ENCODE results near the gene LYPD4. TPM values are rescaled to one million over a fixed set of nuclear protein-coding genes. Genes with fewer than 3 reads are reported as not detected.

Gene LYPD4, protein sequence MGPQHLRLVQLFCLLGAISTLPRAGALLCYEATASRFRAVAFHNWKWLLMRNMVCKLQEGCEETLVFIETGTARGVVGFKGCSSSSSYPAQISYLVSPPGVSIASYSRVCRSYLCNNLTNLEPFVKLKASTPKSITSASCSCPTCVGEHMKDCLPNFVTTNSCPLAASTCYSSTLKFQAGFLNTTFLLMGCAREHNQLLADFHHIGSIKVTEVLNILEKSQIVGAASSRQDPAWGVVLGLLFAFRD
- not detected for total RNA-seq

DNA sequence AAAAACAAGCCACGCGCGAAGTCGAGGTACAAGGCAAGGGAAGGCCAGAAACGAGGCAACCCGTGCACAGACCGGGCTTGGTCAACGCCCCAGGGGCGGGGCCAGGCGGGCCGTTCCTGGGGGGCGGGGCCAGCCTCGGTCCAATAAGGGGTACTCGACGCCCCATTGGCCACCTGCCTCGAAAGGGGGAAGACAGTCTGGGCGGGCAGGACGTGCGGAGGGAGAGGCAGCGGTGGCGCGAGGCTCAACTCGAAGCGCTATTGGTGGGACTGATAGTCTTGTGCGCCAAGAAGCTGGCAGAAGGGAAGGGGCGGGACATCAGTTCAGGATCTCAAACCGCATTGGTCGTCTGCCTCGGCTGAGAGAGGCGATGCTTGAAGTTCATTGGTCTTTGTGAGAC, at the start of gene LYPD4:
LYPD4 (minus strand) TSS at position 83 of the 400 bp plus-strand sequence. CDS start 5,398 bp downstream, outside the sequence.
- no peaks in the 10 kb centered on the region for H3K27me3 Mint-ChIP-seq (ENCODE audit: low read depth)
- no peak for DNase-seq
- H3K4me1 Mint-ChIP-seq (ENCODE audit: low read depth), result no peaks in the 10 kb centered on the region
- H3K36me3 Mint-ChIP-seq (ENCODE audit: insufficient read depth in 2 of 2), result no peaks in the 10 kb centered on the region
- no peak for ATAC-seq (replicated peaks in 1 of 2)
- no peaks in the 10 kb centered on the region for H3K9me3 Mint-ChIP-seq
- H3K27ac Mint-ChIP-seq, result no peak within 1 kb of the TSS
- no peak within 1 kb of the TSS for H3K4me3 Mint-ChIP-seq

DNA sequence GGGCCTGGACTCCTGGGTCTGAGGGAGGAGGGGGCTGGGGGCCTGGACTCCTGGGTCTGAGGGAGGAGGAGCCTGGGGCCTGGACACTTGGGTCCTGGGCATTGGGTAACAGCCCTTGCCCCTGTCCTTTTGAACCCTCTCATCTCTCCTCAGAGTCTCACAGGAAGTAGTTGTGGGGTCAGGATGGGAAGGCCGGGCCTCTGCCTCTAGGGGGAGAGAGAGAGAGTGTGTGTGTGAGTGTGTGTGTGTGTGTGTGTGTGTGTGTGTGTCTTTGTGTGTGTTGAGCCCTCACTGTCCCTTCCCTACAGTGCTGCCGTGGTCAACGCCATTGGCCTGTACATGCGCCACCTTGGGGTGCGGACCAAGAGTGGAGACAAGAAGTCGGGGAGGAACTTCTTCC, 49.4 kb upstream of the LYPD4 start:
- peaks cover 13 to 33% of the 10 kb centered on the region in 2 donors for H3K36me3 Mint-ChIP-seq (ENCODE audit: insufficient read depth in 2 of 2)
- peak overlapping the region; percentile 90 for H3K27ac Mint-ChIP-seq
- H3K4me3 Mint-ChIP-seq, result peak overlapping the region in 1 of 2 donors; percentile 4
- H3K27me3 Mint-ChIP-seq (ENCODE audit: low read depth), result no peaks in the 10 kb centered on the region
- peaks cover 40% of the 10 kb centered on the region for H3K4me1 Mint-ChIP-seq (ENCODE audit: low read depth)
- no peaks in the 10 kb centered on the region for H3K9me3 Mint-ChIP-seq
- ATAC-seq (replicated peaks in 1 of 2) (peak; percentile 33 to 53), DNase-seq (no peak)

DNA sequence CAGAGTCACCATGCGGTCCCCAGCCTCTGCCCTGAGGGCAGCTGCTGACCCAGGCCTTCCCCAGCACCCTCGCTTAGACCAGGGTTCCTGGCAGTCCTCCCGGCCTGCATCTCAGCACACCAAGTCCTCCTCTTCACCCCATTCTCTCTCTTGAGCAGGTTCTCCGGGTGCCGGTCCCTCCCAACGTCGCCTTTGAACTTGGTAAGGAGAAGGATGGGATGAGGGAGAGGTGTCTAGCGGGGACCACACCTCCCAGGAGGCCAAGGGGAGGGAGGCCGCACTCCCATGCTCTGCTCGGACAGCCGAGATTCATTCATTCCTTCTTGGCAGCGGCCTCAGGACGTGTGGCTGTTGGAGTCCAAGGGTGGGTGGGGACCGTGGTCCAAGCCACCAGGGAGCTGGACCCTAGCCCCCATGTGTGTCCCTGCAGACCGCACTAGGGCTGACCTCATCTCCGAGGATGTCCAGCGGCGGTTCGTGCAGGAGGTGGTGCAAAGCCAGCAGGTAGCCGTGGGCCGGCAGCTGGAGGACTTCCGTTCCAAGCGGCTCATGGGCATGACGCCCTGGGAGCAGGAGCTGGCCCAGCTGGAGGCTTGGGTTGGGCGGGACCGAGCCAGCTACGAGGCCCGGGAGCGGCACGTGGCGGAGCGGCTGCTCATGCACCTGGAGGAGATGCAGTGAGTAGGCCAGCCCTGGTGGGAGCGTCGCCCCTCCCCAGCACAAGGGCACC, 47.9 kb upstream of the LYPD4 start:
- Mint-ChIP-seq H3K4me3 (no peak overlapping the region), H3K27me3 (ENCODE audit: low read depth) (no peaks in the 10 kb centered on the region), H3K27ac (no peak overlapping the region), H3K9me3 (no peaks in the 10 kb centered on the region), H3K4me1 (ENCODE audit: low read depth) (peaks cover 53% of the 10 kb centered on the region), H3K36me3 (ENCODE audit: insufficient read depth in 2 of 2) (peaks cover 15 to 29% of the 10 kb centered on the region in 2 donors)
- DNase-seq (no peak), ATAC-seq (replicated peaks in 1 of 2) (no peak)

DNA sequence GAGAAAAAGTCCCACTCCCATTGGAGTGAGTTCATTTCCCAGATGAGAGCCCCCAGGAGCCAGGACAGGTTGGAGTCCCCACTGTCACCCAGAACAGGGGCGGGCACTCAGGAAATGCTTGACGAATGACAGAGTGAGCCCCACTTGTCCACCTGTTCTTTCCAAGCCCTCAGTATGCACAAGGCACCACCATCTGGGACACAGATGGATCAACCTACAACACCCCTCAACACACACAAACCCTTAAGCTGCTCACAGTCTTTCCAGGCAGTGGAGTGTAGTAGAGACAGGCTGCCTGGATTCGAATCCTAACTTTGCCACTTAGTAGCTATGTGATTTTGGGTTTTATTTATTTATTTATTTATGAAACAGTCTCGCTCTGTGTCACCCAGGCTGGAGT, 46.5 kb upstream of the LYPD4 start:
- H3K36me3 Mint-ChIP-seq (ENCODE audit: insufficient read depth in 2 of 2), result peaks cover 13 to 29% of the 10 kb centered on the region in 2 donors
- ATAC-seq (replicated peaks in 1 of 2) (no peak), DNase-seq (no peak)
- no peaks in the 10 kb centered on the region for H3K9me3 Mint-ChIP-seq
- peaks cover 65% of the 10 kb centered on the region for H3K4me1 Mint-ChIP-seq (ENCODE audit: low read depth)
- H3K4me3 Mint-ChIP-seq, result no peak overlapping the region
- H3K27ac Mint-ChIP-seq, result no peak overlapping the region
- H3K27me3 Mint-ChIP-seq (ENCODE audit: low read depth), result no peaks in the 10 kb centered on the region

DNA sequence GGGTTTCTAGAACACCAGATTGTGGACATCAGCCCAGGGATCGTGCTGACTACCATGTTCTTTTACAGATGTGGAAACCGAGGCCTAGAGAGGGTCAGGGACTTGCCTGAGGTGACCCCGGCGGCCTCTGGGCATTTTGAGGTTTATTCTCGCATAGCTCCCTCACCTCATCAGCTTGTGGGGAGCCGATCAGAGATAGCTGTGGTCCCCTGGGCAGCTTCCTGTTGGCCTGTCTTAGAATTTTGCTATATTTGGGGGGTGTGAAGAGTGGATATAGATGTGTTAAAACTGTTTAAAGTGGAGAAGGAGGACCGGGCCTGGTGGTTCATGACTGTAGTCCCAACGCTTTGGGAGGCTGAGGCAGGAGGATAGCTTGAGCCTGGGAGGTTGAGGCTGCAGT, 45.4 kb upstream of the LYPD4 start:
- H3K27ac Mint-ChIP-seq, result peak overlapping the region; percentile 90
- H3K27me3 Mint-ChIP-seq (ENCODE audit: low read depth), result no peaks in the 10 kb centered on the region
- H3K36me3 Mint-ChIP-seq (ENCODE audit: insufficient read depth in 2 of 2), result peaks cover 10 to 29% of the 10 kb centered on the region in 2 donors
- no peak for DNase-seq
- peak overlapping the region in 1 of 2 donors; percentile 16 for H3K4me3 Mint-ChIP-seq
- no peak for ATAC-seq (replicated peaks in 1 of 2)
- H3K4me1 Mint-ChIP-seq (ENCODE audit: low read depth), result peaks cover 67% of the 10 kb centered on the region
- no peaks in the 10 kb centered on the region for H3K9me3 Mint-ChIP-seq

DNA sequence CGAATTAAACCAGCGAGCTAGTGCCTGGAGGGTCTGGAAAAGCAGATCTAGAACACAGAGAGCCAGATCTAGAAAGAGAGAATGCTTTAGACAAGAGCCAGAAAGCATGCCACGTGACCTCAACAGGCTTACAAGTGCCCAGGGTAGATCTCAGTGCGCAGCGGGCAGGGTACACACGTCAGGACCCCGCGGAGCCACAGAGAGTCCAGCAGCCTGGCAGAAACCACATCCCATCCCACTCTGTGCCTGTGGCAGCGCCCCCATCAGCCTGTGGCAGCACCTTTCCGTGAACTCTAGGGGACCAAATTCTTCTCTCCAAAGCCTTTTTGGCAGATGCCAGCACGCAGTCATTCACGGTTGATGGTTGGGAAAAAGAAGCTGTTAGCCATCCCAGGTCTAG, 44.4 kb upstream of the LYPD4 start:
- H3K27me3 Mint-ChIP-seq (ENCODE audit: low read depth), result no peaks in the 10 kb centered on the region
- ATAC-seq (replicated peaks in 1 of 2) (no peak), DNase-seq (no peak)
- peak overlapping the region; percentile 51 to 95 for H3K4me3 Mint-ChIP-seq
- peaks cover 70% of the 10 kb centered on the region for H3K4me1 Mint-ChIP-seq (ENCODE audit: low read depth)
- no peaks in the 10 kb centered on the region for H3K9me3 Mint-ChIP-seq
- peaks cover 9 to 30% of the 10 kb centered on the region in 2 donors for H3K36me3 Mint-ChIP-seq (ENCODE audit: insufficient read depth in 2 of 2)
- H3K27ac Mint-ChIP-seq, result peak overlapping the region; percentile 47

DNA sequence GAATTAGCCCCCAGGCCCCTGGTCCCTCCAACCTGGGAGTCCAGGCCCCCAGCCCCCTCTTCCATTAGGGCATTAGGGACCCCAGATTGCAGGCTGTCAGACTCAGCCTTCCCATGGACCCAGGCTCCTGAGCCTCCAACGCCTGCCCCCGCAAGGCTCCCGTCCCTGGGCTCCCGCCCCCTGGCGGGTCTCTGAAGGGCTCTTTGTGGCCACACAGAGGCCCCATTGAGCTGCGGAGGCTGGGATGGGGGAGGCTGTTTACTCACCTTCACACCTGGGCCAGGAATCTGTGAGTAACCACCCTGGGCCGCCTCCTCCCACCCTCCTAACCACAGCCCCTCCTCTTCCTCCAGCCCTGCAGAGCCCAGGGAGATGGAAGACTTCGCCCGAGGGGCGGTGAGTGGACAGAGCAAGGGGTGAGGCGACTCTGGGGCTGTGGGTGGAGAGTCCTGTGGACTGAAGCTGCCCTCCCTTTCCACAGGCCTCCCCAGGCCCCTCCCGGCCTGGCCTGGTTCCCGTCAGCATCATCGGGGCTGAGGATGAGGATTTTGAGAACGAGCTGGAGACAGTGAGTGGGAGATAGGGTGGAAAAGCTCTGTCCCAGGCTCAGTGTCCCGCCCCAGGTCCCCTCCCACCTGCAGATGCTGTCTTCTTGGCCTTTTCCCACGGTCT, 43.4 kb upstream of the LYPD4 start:
- H3K4me1 Mint-ChIP-seq (ENCODE audit: low read depth), result peaks cover 67% of the 10 kb centered on the region
- DNase-seq (peak; percentile 90 to 92), ATAC-seq (replicated peaks in 1 of 2) (peak; percentile 66 to 67)
- no peaks in the 10 kb centered on the region for H3K9me3 Mint-ChIP-seq
- H3K27me3 Mint-ChIP-seq (ENCODE audit: low read depth), result no peaks in the 10 kb centered on the region
- H3K36me3 Mint-ChIP-seq (ENCODE audit: insufficient read depth in 2 of 2), result peaks cover 8 to 33% of the 10 kb centered on the region in 2 donors
- peak overlapping the region; percentile 93 for H3K27ac Mint-ChIP-seq
- H3K4me3 Mint-ChIP-seq, result peak overlapping the region; percentile 68 to 95

DNA sequence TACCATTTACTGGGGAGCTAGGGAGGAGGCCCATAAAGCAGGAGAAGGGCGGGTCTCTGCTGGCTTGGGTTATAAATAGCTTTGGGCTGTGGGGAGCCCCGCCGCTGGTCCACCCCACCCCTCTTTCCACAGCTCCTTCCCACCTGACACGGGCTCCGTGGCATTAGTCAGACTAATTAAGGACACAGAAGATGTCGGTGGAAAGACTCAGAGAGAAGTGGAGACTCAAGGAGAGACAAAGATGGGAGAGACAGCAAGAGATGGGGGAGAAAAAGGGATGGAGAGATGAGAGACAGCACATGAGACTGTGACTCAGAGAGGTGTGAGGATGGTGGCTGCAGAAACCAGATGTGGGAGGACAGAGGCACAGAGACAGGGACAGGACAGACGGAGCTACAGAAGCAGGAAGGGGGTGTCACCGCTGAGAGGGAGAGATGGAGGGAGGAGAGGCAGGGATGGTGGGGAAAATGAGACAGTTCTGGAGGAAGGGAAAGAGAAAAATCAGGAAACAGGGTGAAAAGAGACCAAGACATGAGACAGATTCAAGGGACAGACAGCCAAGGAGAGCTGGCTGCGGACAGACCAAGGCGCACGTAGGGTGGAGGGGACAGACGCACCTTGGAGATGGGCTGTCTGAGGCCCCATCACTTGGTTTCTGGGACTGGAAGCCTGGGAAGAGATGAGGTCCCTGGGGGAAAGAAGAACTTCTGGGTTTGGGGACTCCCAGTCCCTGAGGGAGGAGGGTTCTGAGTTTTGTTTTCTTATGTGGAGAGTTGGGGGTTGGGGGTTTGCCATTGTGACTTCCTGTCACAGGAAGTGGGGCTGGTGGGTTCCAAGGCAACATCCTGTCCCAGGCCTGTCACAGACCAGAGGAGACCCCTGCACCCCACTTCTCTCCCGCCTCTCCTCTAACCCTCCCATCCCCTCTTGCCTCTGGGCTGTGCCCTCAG, 42.6 kb upstream of the LYPD4 start:
- no peaks in the 10 kb centered on the region for H3K27me3 Mint-ChIP-seq (ENCODE audit: low read depth)
- ATAC-seq (replicated peaks in 1 of 2), result peak; percentile 39 to 40
- H3K36me3 Mint-ChIP-seq (ENCODE audit: insufficient read depth in 2 of 2), result peaks cover 14 to 37% of the 10 kb centered on the region in 2 donors
- no peaks in the 10 kb centered on the region for H3K9me3 Mint-ChIP-seq
- peak overlapping the region; percentile 68 to 95 for H3K4me3 Mint-ChIP-seq
- peak; percentile 67 to 81 for DNase-seq
- peaks cover 72% of the 10 kb centered on the region for H3K4me1 Mint-ChIP-seq (ENCODE audit: low read depth)
- peak overlapping the region; percentile 17 for H3K27ac Mint-ChIP-seq

DNA sequence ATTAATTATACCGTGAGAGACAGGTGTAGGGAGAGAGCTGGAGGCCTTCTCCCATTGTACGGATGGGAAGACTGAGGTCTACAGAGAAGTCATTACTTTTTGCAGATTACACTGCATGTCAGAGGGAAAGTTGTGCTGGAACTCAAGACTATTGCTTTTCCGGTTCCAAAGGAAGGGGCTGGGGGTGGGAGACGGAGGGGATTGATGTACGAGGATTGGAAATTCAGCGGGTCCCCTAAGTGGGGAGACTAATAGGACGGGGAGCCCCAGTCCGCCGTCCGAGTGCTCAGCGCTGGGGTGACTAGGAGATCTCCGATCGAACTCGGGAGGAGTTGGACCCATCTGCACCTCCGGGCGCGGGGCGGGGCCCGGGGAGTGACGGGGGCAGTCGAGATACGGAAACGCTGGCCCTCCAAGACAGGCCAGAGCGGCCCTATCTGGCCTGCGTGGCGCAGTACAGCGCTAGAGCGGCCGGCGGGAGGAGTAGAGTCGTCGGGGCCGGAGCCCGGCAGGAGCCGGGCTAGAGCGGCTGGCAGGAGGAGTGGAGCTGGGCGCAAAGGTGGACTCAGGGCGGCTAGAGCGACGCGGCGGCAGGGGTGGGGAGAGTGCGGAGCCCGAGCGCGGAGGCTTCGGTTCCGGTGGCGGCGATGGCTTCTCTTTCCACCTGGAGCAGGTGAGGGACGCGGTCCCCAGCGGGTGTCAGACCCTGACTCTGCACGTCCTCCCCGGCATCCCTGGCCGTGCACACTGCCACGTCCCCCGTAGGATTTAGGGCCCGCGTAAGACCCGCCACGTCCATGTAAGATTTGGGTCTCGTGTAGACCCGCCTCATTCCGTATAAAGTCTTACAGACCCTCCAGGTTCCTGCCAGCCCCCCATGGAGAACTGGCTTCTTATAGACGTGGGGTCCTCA, 39.6 kb upstream of the LYPD4 start:
- Mint-ChIP-seq H3K4me3 (peak overlapping the region; percentile 68 to 95), H3K27me3 (ENCODE audit: low read depth) (no peaks in the 10 kb centered on the region), H3K9me3 (no peaks in the 10 kb centered on the region), H3K36me3 (ENCODE audit: insufficient read depth in 2 of 2) (peaks cover 12 to 26% of the 10 kb centered on the region in 2 donors), H3K4me1 (ENCODE audit: low read depth) (peaks cover 55% of the 10 kb centered on the region), H3K27ac (peak overlapping the region; percentile 95)
- ATAC-seq (replicated peaks in 1 of 2) (peak; percentile 83), DNase-seq (peak; percentile 95 to 96)

DNA sequence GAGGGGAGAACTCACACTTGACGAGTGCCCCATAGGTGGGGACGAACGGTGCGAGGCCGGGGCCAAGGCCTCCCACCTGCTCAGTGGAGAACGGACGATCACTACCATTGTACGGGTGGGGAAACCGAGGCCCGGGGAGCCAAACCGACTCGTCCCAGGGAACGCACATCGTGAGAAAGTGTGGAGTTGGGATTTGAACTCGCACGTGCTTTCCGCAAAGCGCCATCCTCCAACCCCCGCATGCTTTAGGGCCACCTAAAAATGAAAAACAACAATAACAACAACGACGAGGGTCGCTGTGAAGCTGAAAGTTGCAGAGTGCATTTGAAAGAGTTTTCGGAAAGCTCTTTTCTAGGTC, 39.0 kb upstream of the LYPD4 start:
- Mint-ChIP-seq H3K9me3 (no peaks in the 10 kb centered on the region), H3K4me1 (ENCODE audit: low read depth) (peaks cover 50% of the 10 kb centered on the region), H3K27me3 (ENCODE audit: low read depth) (no peaks in the 10 kb centered on the region), H3K36me3 (ENCODE audit: insufficient read depth in 2 of 2) (peaks cover 9 to 22% of the 10 kb centered on the region in 2 donors), H3K4me3 (peak overlapping the region; percentile 68 to 95), H3K27ac (peak overlapping the region; percentile 95)
- ATAC-seq (replicated peaks in 1 of 2), result no peak
- peak in 1 of 2 donors; percentile 20 for DNase-seq

DNA sequence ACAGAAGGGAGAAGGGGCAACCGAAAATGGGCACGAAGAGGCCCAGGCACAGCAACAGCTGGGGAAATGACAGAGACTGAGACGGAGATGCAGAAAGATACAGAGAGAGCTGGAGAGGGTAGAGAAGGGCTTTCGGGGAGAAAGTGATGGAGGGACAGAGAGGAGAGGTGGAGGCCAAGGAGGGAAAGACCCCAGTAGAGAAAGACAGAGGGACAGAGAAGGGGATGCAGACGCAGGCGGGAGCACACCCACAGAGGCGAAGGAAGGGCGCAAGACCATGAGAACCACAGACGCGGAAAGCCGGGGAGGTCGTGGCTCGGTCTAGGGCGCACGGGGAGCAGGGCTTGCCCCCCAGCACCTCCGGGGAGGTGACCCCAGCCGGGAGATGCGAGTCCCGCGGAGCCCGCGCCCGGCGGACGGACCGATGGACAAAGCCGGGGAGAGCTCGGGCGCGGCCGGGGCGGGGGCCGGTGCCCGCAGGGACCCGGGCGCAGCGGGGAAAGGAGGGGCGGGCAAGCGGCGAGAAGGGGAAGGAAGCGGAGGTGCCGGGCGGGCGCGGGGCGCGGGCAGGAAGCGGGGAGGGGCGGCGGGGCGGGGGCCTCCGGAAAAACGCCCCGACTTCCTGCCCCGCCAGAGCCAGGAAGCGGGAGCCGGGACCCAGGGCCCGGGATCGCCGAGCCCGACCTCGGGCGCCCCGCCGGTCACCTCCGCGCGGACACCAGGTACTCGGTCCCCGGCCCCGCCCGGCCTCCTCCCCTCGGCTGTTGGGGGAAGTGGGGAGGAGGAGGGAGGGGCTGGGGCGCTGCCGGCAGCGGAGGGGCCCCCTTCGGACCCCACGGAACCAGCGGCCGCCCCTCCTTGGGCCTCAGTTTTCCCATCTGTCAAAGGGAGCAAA, 38.3 kb upstream of the LYPD4 start, which contains the start of gene ARHGEF1:
ARHGEF1 (plus strand) TSS at position 617 of the 895 bp plus-strand sequence. CDS start 4,899 bp downstream, outside the sequence.
- Mint-ChIP-seq H3K4me1 (ENCODE audit: low read depth) (peaks cover 50% of the 10 kb centered on the region), H3K4me3 (peak within 1 kb of the TSS; percentile 91 to 95), H3K27me3 (ENCODE audit: low read depth) (no peaks in the 10 kb centered on the region), H3K27ac (peak within 1 kb of the TSS; percentile 95), H3K9me3 (no peaks in the 10 kb centered on the region), H3K36me3 (ENCODE audit: insufficient read depth in 2 of 2) (peaks cover 6 to 17% of the 10 kb centered on the region in 2 donors)
- DNase-seq (peak; percentile 72 to 76), ATAC-seq (replicated peaks in 1 of 2) (peak in 1 of 2 donors; percentile 4)
